HG03520 (cell line): Measurements from ENCODE around the gene TACC2.
"Not testable (repeated sequence)": the region's sequence is repeated elsewhere in the genome, so short reads cannot be mapped to it uniquely, and the experiment has no call there.

Experiments used
- ATAC-seq: cut with Tn5 transposase; IDR thresholded peaks from one replicate; pipeline ENCODE4 v1.9.1; 2021; ENCODE audit warnings: mild to moderate bottlenecking, moderate library complexity; ENCODE audit not compliant: unreplicated experiment

Gene TACC2

GRCh38 chr10:122055252-122055651 is 66.3 kb downstream of the TACC2 start:
- ATAC-seq = no peak

GRCh38 chr10:122056431-122057094 is 67.6 kb downstream of the TACC2 start:
- no peak for ATAC-seq

- ATAC-seq = no peak
Observed at GRCh38 chr10:122057841-122058413, 69.0 kb downstream of the TACC2 start.

- ATAC-seq = no peak
Observed at GRCh38 chr10:122060250-122060649, 71.3 kb downstream of the TACC2 start.

- no peak for ATAC-seq
Observed at GRCh38 chr10:122062831-122063674, 74.1 kb downstream of the TACC2 start.

- not testable (repeated sequence) for ATAC-seq
Observed at GRCh38 chr10:122066337-122066939, 77.5 kb downstream of the TACC2 start.

- ATAC-seq = no peak
Observed at GRCh38 chr10:122068844-122069243, 79.9 kb downstream of the TACC2 start.

GRCh38 chr10:122072491-122072890 is 83.5 kb downstream of the TACC2 start:
- ATAC-seq = no peak

GRCh38 chr10:122073508-122073907 is 84.5 kb downstream of the TACC2 start:
- no peak for ATAC-seq

GRCh38 chr10:122075171-122075570 is 86.2 kb downstream of the TACC2 start:
- ATAC-seq = no peak

GRCh38 chr10:122075876-122076275 is 86.9 kb downstream of the TACC2 start:
- not testable (repeated sequence) for ATAC-seq

GRCh38 chr10:122077311-122077875 is 88.4 kb downstream of the TACC2 start:
- no peak for ATAC-seq

- no peak for ATAC-seq
Observed at GRCh38 chr10:122078326-122078725, 89.4 kb downstream of the TACC2 start.

- ATAC-seq = no peak
Observed at GRCh38 chr10:122078965-122079795, 90.2 kb downstream of the TACC2 start.

GRCh38 chr10:122082616-122083477 is 93.9 kb downstream of the TACC2 start:
- no peak for ATAC-seq

- no peak for ATAC-seq
Observed at GRCh38 chr10:122083478-122084025, 94.6 kb downstream of the TACC2 start.

- ATAC-seq = no peak
Observed at GRCh38 chr10:122084286-122085041, 95.5 kb downstream of the TACC2 start.

GRCh38 chr10:122085423-122085911 is 96.5 kb downstream of the TACC2 start:
- no peak for ATAC-seq
